Keratinocyte (primary cell): ENCODE data around the gene OR10V1. TPM values are rescaled to one million over a fixed set of nuclear protein-coding genes. Genes with fewer than 3 reads are reported as not detected.

ENCODE experiments used
- DNase-seq: peaks from one replicate; pipeline ENCODE4 v3.0.0-alpha.2; 2011; ENCODE audit warnings: low read depth, missing footprints, low spot score
- FAIRE-seq: peaks from 2 replicates; lab custom pipeline; 2011; peaks lifted over from hg19 to GRCh38; lab: Jason Lieb, UNC
- H2AFZ ChIP-seq: 2 replicates; pipeline ENCODE4 v1.6.0; 2012; ENCODE audit warnings: low read length, control low read depth, inconsistent platforms; ENCODE audit not compliant: control insufficient read depth
- H3K27ac ChIP-seq: 2 replicates; pipeline ENCODE4 v1.5.1; 2011; ENCODE audit warnings: low read length; ENCODE audit not compliant: control insufficient read depth, insufficient read depth
- H3K27me3 ChIP-seq: 3 replicates; pipeline ENCODE4 v1.6.0; 2011; ENCODE audit warnings: low read length; ENCODE audit not compliant: control insufficient read depth, insufficient read depth; ENCODE audit errors: extremely low read depth
- H3K36me3 ChIP-seq, 2 experiments: 2 replicates in 1 of 2; 3 replicates in 1 of 2; pipeline ENCODE4 v1.5.1; 2011; ENCODE audit warnings: low read length in 2 of 2, mild to moderate bottlenecking in 1 of 2; ENCODE audit not compliant: control insufficient read depth in 2 of 2, insufficient read depth in 2 of 2; ENCODE audit errors: extremely low read depth in 1 of 2
- H3K4me1 ChIP-seq: 3 replicates; pipeline ENCODE4 v1.5.1; 2011; ENCODE audit warnings: low read length; ENCODE audit not compliant: control insufficient read depth, insufficient read depth; ENCODE audit errors: extremely low read depth
- H3K4me2 ChIP-seq: 3 replicates; pipeline ENCODE4 v1.6.0; 2011; ENCODE audit warnings: low read depth, low read length; ENCODE audit not compliant: control insufficient read depth, insufficient read depth; ENCODE audit errors: extremely low read depth
- H3K4me3 ChIP-seq, 3 experiments: fragments of 200-600 bp in 1 of 3; sonication (generic) in 1 of 3; 2 replicates in 2 of 3; 3 replicates in 1 of 3; pipeline ENCODE4 v1.5.1; 2011 to 2016; ENCODE audit warnings: low read length in 3 of 3, mild to moderate bottlenecking in 3 of 3, control low read depth in 2 of 3, inconsistent platforms in 1 of 3, low read depth in 1 of 3, mixed read lengths in 1 of 3, mixed run types in 1 of 3, moderate library complexity in 1 of 3; ENCODE audit not compliant: control insufficient read depth in 2 of 3, insufficient read depth in 2 of 3; ENCODE audit errors: extremely low read depth in 1 of 3
- H3K79me2 ChIP-seq: 2 replicates; pipeline ENCODE4 v1.6.0; 2012; ENCODE audit warnings: low read length; ENCODE audit not compliant: control insufficient read depth, insufficient read depth
- H3K9ac ChIP-seq: 3 replicates; pipeline ENCODE4 v1.6.0; 2011; ENCODE audit warnings: low read length; ENCODE audit not compliant: control insufficient read depth, insufficient read depth; ENCODE audit errors: extremely low read depth
- H3K9me1 ChIP-seq: 3 replicates; pipeline ENCODE4 v1.6.0; 2011; ENCODE audit warnings: low read length; ENCODE audit not compliant: control insufficient read depth, insufficient read depth; ENCODE audit errors: extremely low read depth
- H3K9me3 ChIP-seq: 2 replicates; pipeline ENCODE4 v1.5.1; 2012; ENCODE audit warnings: low read depth, low read length; ENCODE audit not compliant: control insufficient read depth
- H4K20me1 ChIP-seq: 3 replicates; pipeline ENCODE4 v1.6.0; 2011; ENCODE audit warnings: low read length; ENCODE audit not compliant: control insufficient read depth, insufficient read depth; ENCODE audit errors: extremely low read depth
- EZH2 ChIP-seq: IDR thresholded peaks from one replicate; pipeline ENCODE4 v1.6.1; 2012; ENCODE audit warnings: inconsistent platforms, mild to moderate bottlenecking, low read length, moderate library complexity
- dilution Hi-C: fragments of 300-500 bp; cut with MboI; formaldehyde crosslinking; loops from one replicate; pipeline ENCODE4 v1.7.0; 2020; ENCODE audit warnings: low sequenced_read_pairs; ENCODE audit not compliant: extremely low pct_ligation_motif_present
- polyA plus RNA-seq, 5 experiments: library from polyadenylated mRNA; depleted of rRNA in 3 of 5; stranded (reverse) in 3 of 5; stranded (forward) in 1 of 5; unstranded in 1 of 5; fragments of >200 nt; gene quantifications; 1 replicate in 1 of 5; 2 replicates in 3 of 5; 3 replicates in 1 of 5; pipeline versions ENCODE4 v1.2.1 to v1.2.3, GENCODE V29; 2011 to 2012; ENCODE audit warnings: missing spikeins in 2 of 5, low read depth in 1 of 5, low replicate concordance in 1 of 5
- TF ChIP-seq, protein P1 (sequence below), 3 experiments: IDR thresholded peaks in 1 of 3; conservative IDR thresholded peaks in 1 of 3; optimal IDR thresholded peaks in 1 of 3; 2 replicates in 2 of 3; 3 replicates in 1 of 3; pipeline versions ENCODE3 to v1.5.1; 2011; ENCODE audit warnings: low read length in 3 of 3, mild to moderate bottlenecking in 3 of 3, moderate library complexity in 2 of 3, control low read depth in 1 of 3, inconsistent platforms in 1 of 3; ENCODE audit not compliant: insufficient read depth in 2 of 3; ENCODE audit errors: extremely low read depth in 1 of 3

OR10V1 gene
- polyA plus RNA-seq, 1 donor (not counting 4 experiments of a cell fraction or from before 2014, with no cell fraction given) = not detected

DNA sequence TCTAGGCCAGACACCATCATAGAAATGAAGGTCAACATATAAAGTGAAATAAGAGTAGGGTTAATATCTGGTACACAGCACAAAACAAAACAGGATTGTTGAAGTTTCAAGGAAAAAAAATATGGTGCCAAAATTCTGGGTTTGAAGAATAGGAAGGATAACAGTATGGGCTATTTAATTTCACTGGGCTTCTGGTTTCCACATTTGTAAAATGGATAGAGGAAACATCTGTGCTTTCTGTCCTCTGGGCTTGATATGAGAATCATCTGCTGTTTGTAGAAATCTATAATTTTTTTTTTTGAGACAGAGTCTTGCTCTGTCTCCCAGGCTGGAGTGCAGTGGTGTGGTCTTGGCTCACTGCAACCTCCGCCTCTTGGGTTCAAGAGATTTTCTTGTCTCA lies 13.8 kb upstream of the OR10V1 start:
- H3K36me3 ChIP-seq = no peaks in the 10 kb centered on the region
- no peaks in the 10 kb centered on the region for H4K20me1 ChIP-seq
- dilution Hi-C loops = no loop called here
- no peak for DNase-seq
- no peak overlapping the region for H3K27ac ChIP-seq
- H2AFZ ChIP-seq = no peak overlapping the region
- TF ChIP-seq EZH2 = no peak
- TF ChIP-seq, protein P1, sequence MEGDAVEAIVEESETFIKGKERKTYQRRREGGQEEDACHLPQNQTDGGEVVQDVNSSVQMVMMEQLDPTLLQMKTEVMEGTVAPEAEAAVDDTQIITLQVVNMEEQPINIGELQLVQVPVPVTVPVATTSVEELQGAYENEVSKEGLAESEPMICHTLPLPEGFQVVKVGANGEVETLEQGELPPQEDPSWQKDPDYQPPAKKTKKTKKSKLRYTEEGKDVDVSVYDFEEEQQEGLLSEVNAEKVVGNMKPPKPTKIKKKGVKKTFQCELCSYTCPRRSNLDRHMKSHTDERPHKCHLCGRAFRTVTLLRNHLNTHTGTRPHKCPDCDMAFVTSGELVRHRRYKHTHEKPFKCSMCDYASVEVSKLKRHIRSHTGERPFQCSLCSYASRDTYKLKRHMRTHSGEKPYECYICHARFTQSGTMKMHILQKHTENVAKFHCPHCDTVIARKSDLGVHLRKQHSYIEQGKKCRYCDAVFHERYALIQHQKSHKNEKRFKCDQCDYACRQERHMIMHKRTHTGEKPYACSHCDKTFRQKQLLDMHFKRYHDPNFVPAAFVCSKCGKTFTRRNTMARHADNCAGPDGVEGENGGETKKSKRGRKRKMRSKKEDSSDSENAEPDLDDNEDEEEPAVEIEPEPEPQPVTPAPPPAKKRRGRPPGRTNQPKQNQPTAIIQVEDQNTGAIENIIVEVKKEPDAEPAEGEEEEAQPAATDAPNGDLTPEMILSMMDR (optimal IDR thresholded peaks at IDR 0.05 in 1 of 3, IDR thresholded peaks at IDR 0.05 in 1 of 3, conservative IDR thresholded peaks at IDR 0.05 in 1 of 3; ENCODE audit: extremely low read depth in 1 of 3, insufficient read depth in 2 of 3, low read length in 3 of 3) = no peak
- H3K9me3 ChIP-seq = no peaks in the 10 kb centered on the region
- H3K79me2 ChIP-seq = no peaks in the 10 kb centered on the region
- no peak for FAIRE-seq
- H3K4me3 ChIP-seq = no peak overlapping the region
- H3K9me1 ChIP-seq = no peaks in the 10 kb centered on the region
- H3K4me2 ChIP-seq = no peak overlapping the region
- H3K9ac ChIP-seq = no peak overlapping the region
- no peaks in the 10 kb centered on the region for H3K27me3 ChIP-seq
- peaks cover 1% of the 10 kb centered on the region for H3K4me1 ChIP-seq

DNA sequence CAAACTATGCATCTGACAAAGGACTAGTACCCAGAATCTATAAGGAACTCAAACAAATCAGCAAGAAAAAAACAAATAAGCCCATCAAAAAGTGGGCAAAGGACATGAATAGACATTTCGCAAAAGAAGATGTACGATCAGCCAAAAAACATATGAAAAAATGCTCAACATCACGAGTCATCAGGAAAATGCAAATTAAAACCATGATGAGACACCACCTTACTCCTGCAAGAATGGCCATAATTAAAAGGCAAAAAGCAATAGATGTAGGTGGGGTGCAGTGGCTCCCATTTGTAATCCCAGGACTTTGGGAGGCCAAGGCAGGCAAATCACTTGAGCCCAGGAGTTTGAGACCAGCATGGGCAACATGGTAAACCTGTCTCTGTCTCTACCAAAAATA lies 10.4 kb upstream of the OR10V1 start:
- dilution Hi-C loops = no loop called here
- Histone ChIP-seq H3K9me1 (no peaks in the 10 kb centered on the region), H3K79me2 (no peaks in the 10 kb centered on the region), H2AFZ (no peak overlapping the region), H3K36me3 (no peaks in the 10 kb centered on the region), H3K9me3 (no peaks in the 10 kb centered on the region), H3K4me2 (no peak overlapping the region), H3K27me3 (no peaks in the 10 kb centered on the region), H3K4me1 (peaks cover 4% of the 10 kb centered on the region), H3K4me3 (no peak overlapping the region), H3K27ac (no peak overlapping the region), H3K9ac (no peak overlapping the region), H4K20me1 (no peaks in the 10 kb centered on the region)
- FAIRE-seq (no peak), DNase-seq (no peak)
- TF ChIP-seq, protein P1 (optimal IDR thresholded peaks at IDR 0.05 in 1 of 3, IDR thresholded peaks at IDR 0.05 in 1 of 3, conservative IDR thresholded peaks at IDR 0.05 in 1 of 3; ENCODE audit: extremely low read depth in 1 of 3, insufficient read depth in 2 of 3, low read length in 3 of 3) = no peak
- no peak for TF ChIP-seq EZH2
